Suppressor macrophage treated with lipopolysaccharide for 4 hours (primary cell): ENCODE results near the gene AVL9.
A peak's percentile ranks its signal among the peaks of the same experiment; 100 is the strongest.
"Not testable (repeated sequence)": the region's sequence is repeated elsewhere in the genome, so short reads cannot be mapped to it uniquely, and the experiment has no call there.

Experiments used
- DNase-seq: peaks from one replicate; pipeline ENCODE4 v3.0.0-alpha.2; 2020

Gene AVL9

DNA sequence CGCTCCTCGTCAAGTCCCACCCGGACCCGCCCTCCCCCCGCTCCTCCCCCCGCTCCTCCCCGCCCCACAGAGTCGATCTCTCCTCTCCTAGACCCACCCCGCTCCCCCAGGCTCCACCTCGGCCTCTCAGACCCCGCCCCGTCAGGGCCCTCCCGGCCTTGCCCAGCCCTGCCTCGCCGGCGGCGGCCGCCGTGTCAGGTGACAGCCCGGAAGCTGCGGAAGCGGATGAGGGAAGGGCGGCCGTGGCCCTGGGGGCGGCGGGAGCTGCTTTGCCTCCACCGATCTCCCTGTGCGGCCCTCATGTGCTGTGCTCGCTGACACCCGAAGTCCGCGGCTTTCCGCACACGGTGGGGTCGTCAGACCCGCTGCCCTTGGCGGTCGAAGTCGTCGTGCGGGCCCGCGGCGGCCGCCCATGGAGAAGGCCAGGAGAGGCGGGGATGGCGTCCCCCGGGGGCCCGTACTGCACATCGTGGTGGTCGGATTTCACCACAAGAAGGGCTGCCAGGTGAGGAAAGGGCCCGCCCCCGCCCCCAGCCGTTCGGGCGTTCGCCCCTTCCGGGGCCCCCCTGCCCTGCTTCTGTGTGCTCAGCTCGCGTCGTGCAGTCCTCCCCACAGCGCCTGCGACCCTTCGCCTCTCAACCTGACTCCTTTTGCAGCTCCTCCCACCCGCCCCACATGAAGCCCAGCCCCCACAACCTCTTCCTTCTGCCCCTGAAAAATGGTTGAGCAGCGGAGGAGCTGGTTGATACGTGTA lies at the start of gene AVL9:
AVL9 (plus strand) TSS at position 192 of the 754 bp plus-strand sequence; CDS start at position 413, 221 bp downstream.
- peak; percentile 98 for DNase-seq

GRCh38 chr7:32447218-32447617 lies 48.1 kb upstream of the AVL9 start:
- no peak for DNase-seq

DNA sequence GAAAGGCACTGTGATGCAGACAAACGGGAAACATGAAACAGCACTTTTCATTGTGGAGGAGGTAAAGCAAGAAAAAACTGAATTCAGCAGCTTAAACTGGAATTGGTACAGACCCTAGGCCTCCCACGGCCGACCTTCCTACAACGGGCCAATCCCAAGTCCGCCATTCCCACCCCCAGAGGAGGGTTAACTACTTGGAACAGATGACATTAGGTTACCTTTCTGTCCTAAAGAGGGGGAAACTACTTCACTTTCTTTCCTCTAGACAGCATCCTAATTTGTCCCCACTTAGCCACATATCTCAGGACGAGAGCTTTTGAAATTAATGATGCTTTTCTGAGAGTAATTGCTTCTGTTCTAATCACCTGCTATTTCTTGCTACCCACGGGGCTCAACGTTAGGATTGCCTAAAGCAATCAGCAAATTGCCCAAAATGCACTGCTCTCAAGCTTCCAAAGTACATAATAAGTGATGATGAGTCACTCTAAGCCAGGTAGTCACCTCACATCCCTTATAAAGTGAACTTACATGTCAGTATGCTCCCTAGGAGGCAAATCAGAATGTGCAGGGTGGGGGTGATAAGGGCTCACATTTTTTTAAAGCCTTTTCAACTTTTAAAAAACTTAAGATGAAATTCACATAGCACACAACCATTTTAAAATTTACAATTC lies 41.8 kb upstream of the AVL9 start:
- DNase-seq, result no peak

DNA sequence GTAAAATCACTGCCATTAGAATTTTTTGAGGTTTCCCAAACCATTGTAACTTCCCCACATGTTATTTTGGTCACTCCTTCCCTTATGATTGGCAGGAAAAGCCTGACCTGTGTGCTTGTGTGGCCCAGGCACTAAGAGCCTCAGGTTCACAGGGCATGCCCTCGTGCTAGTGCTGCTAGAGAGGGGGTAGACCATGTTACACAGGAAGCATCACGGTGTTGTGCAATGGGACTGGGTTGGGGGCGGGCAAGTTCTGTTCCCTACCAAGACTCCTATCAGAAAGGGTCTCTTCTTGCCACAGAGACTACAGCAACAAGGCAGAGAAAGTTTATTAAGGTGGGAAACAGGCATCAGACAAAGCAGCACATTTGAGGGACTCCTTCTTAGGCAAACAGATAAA lies 37.3 kb upstream of the AVL9 start:
- DNase-seq, result no peak

DNA sequence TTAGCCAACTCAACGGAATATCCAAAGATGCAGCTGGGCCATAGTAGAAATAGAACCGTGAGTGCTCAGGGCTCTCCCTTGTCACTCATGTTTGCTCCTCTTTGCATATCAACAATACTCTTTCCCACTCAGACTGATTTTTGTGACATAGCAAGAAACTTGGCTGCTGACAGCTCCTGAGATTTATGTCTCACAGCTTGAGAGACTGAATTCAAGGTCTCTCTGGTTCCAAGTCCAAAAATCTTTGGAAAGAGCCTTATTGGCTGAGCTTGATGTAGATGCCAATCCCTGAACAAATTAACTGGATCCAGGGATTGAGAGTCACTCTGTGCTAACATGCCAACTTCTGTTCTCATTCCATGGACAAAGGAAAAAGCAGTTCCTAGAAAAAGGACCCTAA lies 35.5 kb upstream of the AVL9 start:
- no peak for DNase-seq

GRCh38 chr7:32461484-32461883 lies 33.8 kb upstream of the AVL9 start:
- DNase-seq, result no peak

DNA sequence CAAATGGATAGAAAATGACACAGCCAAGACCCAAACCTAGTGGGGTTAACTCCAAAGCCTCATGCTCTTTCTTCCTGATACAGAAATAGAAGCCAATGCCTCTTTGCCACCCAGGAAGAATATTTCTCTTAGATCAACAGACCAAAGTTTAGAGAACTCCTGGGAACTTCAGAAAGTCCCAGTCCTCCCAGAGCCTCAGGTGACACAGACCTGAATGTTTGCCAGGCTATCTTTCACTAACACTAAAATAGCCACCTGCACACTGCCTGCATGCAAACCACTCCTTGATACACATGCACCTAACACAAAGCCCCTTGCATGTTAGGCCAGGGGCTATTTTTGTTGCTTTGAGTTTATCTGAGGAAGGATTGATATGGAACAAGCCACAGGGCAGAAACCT lies 32.8 kb upstream of the AVL9 start:
- no peak for DNase-seq

DNA sequence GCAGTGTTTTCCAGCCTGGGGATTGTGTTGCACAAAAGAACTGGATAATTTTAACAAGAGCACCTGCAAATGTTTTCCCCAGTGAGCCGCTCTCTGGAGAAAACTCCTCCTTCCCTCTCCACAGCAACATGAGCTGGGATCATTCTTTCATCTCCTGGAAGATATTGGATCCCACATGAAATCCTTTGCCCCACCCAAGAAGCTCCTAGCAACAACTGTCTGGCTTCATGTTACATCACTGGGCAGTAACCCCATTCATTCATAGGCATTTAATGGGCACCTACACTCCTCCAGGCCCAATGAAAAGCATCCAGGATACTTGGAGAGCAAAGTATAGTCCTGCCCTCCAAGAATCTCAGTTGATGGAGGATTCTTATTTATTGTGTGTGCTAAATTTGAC lies 32.3 kb upstream of the AVL9 start:
- no peak for DNase-seq

GRCh38 chr7:32464641-32465416 lies 30.5 kb upstream of the AVL9 start:
- DNase-seq, result not testable (repeated sequence)

DNA sequence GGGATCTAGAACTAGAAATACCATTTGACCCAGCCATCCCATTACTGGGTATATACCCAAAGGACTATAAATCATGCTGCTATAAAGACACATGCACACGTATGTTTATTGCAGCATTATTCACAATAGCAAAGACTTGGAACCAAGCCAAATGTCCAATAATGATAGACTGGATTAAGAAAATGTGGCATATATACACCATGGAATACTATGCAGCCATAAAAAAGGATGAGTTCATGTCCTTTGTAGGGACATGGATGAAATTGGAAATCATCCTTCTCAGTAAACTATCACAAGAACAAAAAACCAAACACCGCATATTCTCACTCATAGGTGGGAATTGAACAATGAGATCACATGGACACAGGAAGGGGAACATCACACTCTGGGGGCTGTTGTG lies 25.3 kb upstream of the AVL9 start:
- not testable (repeated sequence) for DNase-seq

GRCh38 chr7:32470871-32471270 lies 24.4 kb upstream of the AVL9 start:
- no peak for DNase-seq

DNA sequence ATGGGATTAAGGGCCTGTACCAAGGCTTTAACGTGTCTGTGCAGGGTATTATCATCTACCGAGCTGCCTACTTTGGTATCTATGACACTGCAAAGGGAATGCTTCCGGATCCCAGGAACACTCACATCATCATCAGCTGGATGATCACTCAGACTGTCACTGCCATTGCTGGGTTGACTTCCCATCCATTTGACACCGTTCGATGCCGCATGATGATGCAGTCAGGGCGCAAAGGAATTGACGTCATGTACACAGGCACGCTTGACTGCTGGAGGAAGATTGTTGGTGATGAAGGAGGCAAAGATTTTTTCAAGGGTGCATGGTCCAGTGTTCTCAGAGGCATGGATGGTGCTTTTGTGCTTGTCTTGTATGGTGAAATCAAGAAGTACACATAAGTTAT lies 23.3 kb upstream of the AVL9 start:
- no peak for DNase-seq

DNA sequence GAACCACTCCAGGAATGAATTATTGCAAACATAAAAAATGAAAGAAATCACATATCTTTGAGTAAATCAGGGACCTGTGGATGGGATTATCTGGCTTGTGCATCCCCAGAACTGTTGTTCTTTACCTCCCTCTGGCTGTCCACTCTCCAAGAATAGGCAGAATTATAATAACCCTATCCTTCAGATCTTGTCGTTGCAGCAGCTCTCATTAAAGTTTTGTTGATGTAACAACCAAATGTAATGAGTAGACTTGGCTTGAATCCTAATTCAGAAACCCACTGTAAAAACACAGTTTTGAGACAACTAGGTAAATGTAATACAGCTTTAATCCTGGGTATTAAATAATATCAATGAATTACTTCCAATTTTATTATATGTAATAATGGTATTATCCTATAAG lies 21.3 kb upstream of the AVL9 start:
- DNase-seq, result no peak

DNA sequence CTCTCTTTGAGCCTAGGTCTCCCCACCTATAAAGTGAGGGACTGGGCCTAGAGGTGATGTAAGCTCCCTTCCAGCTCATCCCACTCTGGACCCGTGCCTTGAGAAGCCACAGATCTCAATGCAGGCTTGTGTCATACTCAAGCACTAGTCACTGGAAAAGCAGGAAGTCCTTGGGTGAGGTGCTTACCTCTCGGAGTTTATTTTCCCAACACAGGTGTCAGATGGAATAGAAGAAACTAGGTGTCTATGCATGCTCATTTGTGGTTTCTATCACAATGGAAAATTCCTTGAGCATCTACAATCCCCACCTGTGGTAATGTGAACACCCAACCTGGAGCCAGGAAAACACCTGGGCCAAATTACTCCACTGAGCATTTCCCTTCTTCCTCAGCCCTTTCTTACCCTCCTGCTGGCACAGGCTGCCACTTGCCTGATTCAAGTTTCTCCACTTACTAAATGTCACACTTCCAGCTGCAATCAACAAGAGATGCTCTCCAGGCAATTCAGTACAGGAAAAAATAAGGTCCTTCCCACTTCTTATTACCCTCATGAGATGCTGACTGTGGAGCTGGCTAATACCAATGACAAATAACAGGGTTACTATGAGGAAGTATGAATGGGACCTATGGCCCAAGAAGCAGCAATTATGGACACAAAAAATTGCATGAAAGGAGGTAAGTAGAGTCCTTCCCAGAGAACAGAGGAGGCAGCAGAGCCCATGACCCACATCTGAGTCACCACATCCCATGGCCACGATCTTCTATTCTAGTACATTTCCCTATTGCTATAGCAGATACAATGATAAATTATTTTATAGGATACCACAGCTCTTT lies 18.3 kb upstream of the AVL9 start:
- no peak for DNase-seq

GRCh38 chr7:32477649-32477980 lies 17.7 kb upstream of the AVL9 start:
- DNase-seq, result no peak

DNA sequence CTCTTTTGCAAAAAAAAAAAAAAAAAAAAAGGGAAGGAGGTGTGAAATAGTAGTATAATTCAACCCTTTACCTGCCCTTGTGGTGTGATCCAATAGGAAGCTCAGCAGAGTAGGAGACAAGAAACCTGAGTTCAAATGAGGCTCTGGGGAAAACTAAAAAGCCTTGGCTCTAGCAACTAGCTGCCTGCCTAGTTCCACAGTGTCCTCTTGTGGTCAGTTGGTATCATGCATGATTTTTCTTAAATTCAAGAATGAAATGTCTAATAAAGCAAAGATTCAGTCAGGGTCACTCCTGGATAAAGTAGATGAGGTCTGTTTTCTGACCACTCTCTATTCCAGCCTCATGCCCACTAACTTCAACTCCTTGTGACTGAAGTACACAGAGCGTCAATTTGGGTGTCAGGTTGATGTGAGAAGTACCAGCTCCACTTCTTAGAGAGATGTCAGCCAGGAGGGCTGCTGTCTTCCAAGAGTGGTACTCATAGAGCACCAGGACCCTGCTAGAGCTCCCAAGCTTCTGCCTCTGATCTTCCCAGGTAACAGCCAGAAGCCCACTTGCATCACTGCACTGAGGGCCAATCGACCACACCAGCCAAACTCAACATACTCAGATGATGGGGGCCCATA lies 15.6 kb upstream of the AVL9 start:
- DNase-seq, result peak; percentile 46

DNA sequence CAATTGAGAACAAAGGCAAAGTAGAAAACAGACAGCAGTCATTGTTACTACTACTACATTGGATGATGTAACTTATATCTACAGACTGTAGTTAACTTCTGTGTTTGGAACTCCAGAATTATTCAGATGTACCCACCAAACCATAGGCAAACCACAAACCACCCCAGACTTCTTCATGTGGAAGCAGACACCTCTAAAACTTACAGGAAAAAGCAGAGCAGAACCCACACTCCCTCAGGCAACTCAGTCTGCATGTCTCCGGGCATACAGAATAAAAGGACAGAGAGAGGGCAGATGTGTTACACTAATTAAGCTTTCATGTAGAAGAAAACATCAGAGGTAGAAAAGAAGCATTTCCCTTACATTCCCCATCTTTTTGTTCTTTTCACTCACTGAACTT lies 14.1 kb upstream of the AVL9 start:
- no peak for DNase-seq

DNA sequence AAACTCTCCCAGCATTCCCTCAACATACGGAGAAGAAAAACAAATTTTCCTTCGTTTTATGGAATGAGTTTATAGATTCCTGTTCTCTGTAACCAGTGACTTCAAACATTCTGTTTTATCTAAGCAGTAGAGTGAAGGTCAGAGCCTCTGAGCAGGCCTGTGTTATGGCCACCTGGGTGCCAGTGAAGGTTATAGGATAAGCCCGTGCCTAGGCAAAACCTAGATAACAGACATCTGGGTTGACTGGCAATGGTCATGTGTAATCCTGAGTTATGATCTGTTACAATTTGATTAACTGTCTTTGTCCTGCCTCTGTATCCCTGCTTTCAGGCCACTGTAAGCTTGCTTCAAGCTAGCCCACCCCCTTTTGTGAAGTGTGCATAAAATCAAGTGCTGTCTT lies 13.4 kb upstream of the AVL9 start:
- no peak for DNase-seq

GRCh38 chr7:32489788-32490126 lies 5.5 kb upstream of the AVL9 start:
- no peak for DNase-seq

DNA sequence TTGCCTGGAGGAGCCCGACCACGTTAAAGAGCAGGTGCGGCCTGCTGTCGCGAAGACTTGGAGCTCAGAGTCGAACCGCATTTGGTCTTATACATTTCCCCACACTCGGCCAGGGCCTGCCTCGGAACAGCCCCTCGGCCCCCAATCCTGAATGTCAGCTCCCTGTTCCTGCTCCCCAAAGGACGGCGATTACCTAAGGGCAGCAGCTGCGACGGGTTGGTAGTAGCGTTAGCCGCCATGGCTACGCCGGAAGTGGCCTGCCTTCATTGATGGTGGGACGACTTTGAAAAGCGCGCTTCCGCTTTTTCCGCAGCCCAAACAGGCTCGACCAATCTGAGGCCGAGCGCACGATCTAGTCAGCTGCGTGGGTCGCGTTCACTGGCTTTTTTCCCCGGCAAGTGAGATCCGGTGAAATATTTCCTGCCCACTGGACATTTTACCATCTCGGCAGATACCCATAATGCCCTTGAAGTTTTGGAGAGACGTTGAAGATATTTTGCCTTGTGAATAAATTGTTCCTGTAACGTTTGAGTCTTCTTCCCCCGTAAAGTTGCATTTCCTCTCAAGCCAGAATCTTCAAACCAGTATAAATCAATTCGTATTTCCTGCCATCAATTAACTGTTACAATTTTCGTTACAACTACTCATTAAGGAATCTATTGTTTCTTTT lies 5.0 kb upstream of the AVL9 start, which contains the start of gene LSM5:
LSM5 (minus strand) TSS at position 254 of the 670 bp plus-strand sequence; CDS start at position 239, 15 bp downstream.
- peak; percentile 96 for DNase-seq

DNA sequence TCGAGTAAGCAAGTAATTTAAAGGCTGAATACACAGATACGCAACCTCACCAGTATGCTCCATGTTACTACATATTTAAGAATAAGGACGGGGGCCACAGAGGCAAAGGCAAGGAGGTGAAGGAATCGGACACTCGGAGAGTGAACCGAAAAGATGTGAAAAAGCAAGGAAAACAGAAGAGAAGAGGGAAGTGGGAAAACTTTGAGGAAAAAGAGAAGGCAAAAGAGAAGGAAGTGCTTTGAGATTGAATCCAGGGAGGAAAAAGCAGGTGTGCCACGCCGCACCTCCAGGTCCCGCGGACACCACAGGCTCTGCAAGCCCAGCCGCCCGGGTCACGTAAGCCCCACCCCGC lies 367 bp upstream of the AVL9 start:
- no peak for DNase-seq
